Lung (tissue), 12 donors: ENCODE data around the gene TP73. TPM values are rescaled to one million over a fixed set of nuclear protein-coding genes. Genes with fewer than 3 reads are reported as not detected.
A peak's percentile ranks its signal among the peaks of the same experiment; 100 is the strongest.

Experiments
- ATAC-seq: fragments of 200-7000 bp; cut with Tn5 transposase; one replicate; pipeline ENCODE4 v1.9.1; 2020; ENCODE audit warnings: moderate number of reproducible peaks; ENCODE audit not compliant: insufficient read depth, low FRiP score
- DNase-seq, 3 donors: peaks; one replicate each; pipeline ENCODE4 v3.0.0-alpha.2; 2013 to 2017
- H3K27ac ChIP-seq, 2 donors: one replicate each; pipeline ENCODE4 v1.5.1; 2013; ENCODE audit warnings: mild to moderate bottlenecking in 2 of 2, moderate library complexity in 2 of 2, control low read depth in 1 of 2, inconsistent platforms in 1 of 2, low read depth in 1 of 2, low read length in 1 of 2
- H3K27me3 ChIP-seq, 3 donors: one replicate each; pipeline ENCODE4 v1.5.1; 2013; ENCODE audit warnings: low read length in 2 of 3; ENCODE audit not compliant: control insufficient read depth in 3 of 3, insufficient read depth in 3 of 3
- H3K36me3 ChIP-seq, 4 donors: one replicate each; pipeline ENCODE4 v1.5.1; 2013; ENCODE audit warnings: low read length in 4 of 4, mild to moderate bottlenecking in 1 of 4, moderate library complexity in 1 of 4; ENCODE audit not compliant: control insufficient read depth in 4 of 4, insufficient read depth in 4 of 4
- H3K4me1 ChIP-seq, 5 donors: one replicate each; pipeline ENCODE4 v1.5.1; 2013; ENCODE audit warnings: low read length in 5 of 5, mild to moderate bottlenecking in 2 of 5, moderate library complexity in 1 of 5; ENCODE audit not compliant: control insufficient read depth in 5 of 5, insufficient read depth in 5 of 5
- H3K4me3 ChIP-seq: one replicate; pipeline ENCODE4 v1.5.1; 2013; ENCODE audit warnings: mild to moderate bottlenecking, control low read depth, moderate library complexity
- H3K9ac ChIP-seq, 2 donors: one replicate each; pipeline ENCODE4 v1.5.1; 2013; ENCODE audit warnings: low read length in 2 of 2, control low read depth in 1 of 2; ENCODE audit not compliant: insufficient read depth in 1 of 2
- H3K9me3 ChIP-seq, 4 donors: one replicate each; pipeline ENCODE4 v1.5.1; 2013; ENCODE audit warnings: low read length in 3 of 4, mild to moderate bottlenecking in 1 of 4, moderate library complexity in 1 of 4; ENCODE audit not compliant: control insufficient read depth in 4 of 4, insufficient read depth in 3 of 4
- WGBS, 2 donors: extraction: QIAGEN DNeasy Blood & Tissue Kit; methylation state at CpG; one replicate each; pipeline ENCODE4 v1.1.7; 2013; 5-methylcytosine and 5-hydroxymethylcytosine counted together
- polyA plus RNA-seq, 2 donors: library from polyadenylated mRNA; stranded (reverse); fragments of 200-250 nt; gene quantifications; one replicate each; pipeline ENCODE4 v1.2.1, GENCODE V29; 2013
- total RNA-seq, 2 donors: library from RNA; depleted of rRNA in 1 of 2; stranded (reverse); fragments of >200 nt in 1 of 2; gene quantifications; one replicate each; pipeline ENCODE4 v1.2.1, GENCODE V29; 2014 to 2021
- TF ChIP-seq, protein P1 (sequence below): IDR thresholded peaks from 2 replicates; pipeline ENCODE4 v1.5.1; 2012; ENCODE audit warnings: mild to moderate bottlenecking; ENCODE audit errors: control extremely low read depth, extremely low read depth
- donor health status: control.
- donor health status: control.
- donor health status: Bipolar disorder and iron deficiency.
- donor health status: healthy.
- donor health status: DM: yes; HTN: yes; CAD: no.

The TP73 gene
- total and polyA plus RNA-seq, 4 donors, result 1.7 to 12.3 (median 2.2) TPM

DNA sequence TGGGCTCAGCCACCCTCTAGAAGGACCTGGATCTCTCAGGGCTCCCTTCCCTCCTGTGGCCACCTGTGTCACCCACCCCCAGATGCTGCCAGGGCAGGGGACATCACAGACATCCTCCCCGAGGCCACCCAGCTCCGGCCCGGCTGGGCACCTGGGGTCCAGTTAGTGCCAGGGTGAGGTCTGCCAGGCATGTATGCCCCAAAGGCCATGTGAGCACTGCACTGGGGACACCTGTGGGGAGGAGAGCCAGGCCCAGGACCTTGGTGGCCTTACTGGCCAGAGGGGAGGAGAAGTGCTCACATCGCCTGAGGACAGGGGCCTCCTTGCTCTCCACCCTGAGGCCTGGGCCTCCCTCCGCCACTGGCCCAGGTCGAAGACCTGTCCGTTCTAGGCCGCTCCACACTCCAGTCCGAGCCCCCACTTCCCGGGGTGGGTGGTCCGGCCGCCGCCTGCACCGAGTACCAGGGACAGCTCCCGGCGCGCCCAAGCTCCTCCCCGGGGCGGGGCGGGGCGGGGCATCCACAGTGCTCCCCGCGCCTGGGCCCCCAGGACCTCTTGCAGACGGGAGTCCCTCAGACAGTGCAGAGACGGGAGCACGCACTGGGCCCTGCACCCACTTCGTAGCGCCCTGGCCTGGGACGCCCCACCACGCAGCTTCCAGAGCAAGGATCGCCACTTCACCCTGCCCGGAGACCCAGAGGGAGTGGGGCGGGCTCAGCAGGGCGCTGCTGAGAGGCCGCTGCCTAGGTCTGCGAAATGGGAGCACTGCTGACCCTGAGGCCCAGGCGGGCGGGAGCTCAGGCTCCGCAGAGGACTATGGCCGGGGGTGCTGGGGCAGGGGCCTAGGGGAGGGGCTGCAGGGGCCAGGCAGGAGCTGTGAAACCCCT is 65.6 kb downstream of the TP73 start:
- TF ChIP-seq, protein P1, sequence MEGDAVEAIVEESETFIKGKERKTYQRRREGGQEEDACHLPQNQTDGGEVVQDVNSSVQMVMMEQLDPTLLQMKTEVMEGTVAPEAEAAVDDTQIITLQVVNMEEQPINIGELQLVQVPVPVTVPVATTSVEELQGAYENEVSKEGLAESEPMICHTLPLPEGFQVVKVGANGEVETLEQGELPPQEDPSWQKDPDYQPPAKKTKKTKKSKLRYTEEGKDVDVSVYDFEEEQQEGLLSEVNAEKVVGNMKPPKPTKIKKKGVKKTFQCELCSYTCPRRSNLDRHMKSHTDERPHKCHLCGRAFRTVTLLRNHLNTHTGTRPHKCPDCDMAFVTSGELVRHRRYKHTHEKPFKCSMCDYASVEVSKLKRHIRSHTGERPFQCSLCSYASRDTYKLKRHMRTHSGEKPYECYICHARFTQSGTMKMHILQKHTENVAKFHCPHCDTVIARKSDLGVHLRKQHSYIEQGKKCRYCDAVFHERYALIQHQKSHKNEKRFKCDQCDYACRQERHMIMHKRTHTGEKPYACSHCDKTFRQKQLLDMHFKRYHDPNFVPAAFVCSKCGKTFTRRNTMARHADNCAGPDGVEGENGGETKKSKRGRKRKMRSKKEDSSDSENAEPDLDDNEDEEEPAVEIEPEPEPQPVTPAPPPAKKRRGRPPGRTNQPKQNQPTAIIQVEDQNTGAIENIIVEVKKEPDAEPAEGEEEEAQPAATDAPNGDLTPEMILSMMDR, result no peak
- Histone ChIP-seq H3K4me1 (peaks cover 0 to 20% (median 5%) of the 10 kb centered on the region in 5 donors), H3K27me3 (peaks cover 0 to 4% (median 0%) of the 10 kb centered on the region in 3 donors), H3K9me3 (no peaks in the 10 kb centered on the region), H3K27ac (no peak overlapping the region), H3K9ac (no peak overlapping the region), H3K36me3 (no peaks in the 10 kb centered on the region), H3K4me3 (no peak overlapping the region)
- DNase-seq (peak; percentile 44 to 63 (median 48)), ATAC-seq (no peak)
- WGBS, 2 donors, result 41 to 42% methylated on average over 30 to 40 of the region's 40 CpGs

- TF ChIP-seq, protein P1, result no peak
- Histone ChIP-seq H3K36me3 (no peaks in the 10 kb centered on the region), H3K9ac (no peak overlapping the region), H3K4me1 (peaks cover 0 to 12% (median 5%) of the 10 kb centered on the region in 5 donors), H3K27ac (no peak overlapping the region), H3K4me3 (no peak overlapping the region), H3K27me3 (peaks cover 0 to 4% (median 0%) of the 10 kb centered on the region in 3 donors), H3K9me3 (no peaks in the 10 kb centered on the region)
- no peak for ATAC-seq
- DNase-seq, result no peak
- WGBS, 2 donors, result 82 to 85% methylated on average over 14 of the region's 14 CpGs
Measured at GRCh38 chr1:3718764-3719163, 66.4 kb downstream of the TP73 start.

DNA sequence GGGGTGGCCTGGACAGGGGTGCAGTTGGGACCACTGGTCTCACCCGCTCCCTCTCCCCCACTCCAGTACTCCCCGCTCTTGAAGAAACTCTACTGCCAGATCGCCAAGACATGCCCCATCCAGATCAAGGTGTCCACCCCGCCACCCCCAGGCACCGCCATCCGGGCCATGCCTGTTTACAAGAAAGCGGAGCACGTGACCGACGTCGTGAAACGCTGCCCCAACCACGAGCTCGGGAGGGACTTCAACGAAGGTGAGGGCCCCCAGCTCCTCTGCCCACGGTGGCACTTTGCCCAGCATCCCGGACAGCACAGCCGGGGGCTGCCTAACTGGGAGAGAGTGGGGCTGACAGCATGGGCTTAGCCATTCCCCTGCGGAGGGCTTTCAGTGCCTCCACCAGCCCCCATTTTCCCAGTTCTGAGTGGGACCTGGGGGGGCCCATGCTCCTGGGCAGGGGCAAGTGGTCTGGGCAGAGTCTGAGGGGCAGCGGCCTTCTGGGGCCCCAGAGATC is 69.7 kb downstream of the TP73 start:
- H3K4me3 ChIP-seq, result no peak overlapping the region
- no peaks in the 10 kb centered on the region for H3K27me3 ChIP-seq
- WGBS, 2 donors, result 73 to 82% methylated on average over 19 to 20 of the region's 20 CpGs
- H3K36me3 ChIP-seq, result no peaks in the 10 kb centered on the region
- peaks cover 0 to 10% (median 0%) of the 10 kb centered on the region in 5 donors for H3K4me1 ChIP-seq
- no peak overlapping the region for H3K27ac ChIP-seq
- DNase-seq (no peak), ATAC-seq (no peak)
- TF ChIP-seq, protein P1, result no peak
- H3K9me3 ChIP-seq, result no peaks in the 10 kb centered on the region
- H3K9ac ChIP-seq, result no peak overlapping the region
